SK-N-SH (cell line): ENCODE measurements around the gene TSSK6. TPM values are rescaled to one million over a fixed set of nuclear protein-coding genes. Genes with fewer than 3 reads are reported as not detected.
A peak's percentile ranks its signal among the peaks of the same experiment; 100 is the strongest.

Experiments
- CTCF ChIA-PET: fragments of 300-600, 350-600 bp; formaldehyde crosslinking; extraction: SDS; loops from one replicate; lab custom pipeline; 2021; lab: Yijun Ruan, JAX
- POLR2A ChIA-PET: fragments of 350-600 bp; sonication (Branson Sonifier 250); formaldehyde crosslinking; extraction: SDS; loops from one replicate; lab custom pipeline; 2020; ENCODE audit warnings: antibody characterized with exemption, inconsistent platforms; lab: Yijun Ruan, JAX
- DNase-seq: peaks from one replicate; pipeline ENCODE4 v3.0.0; 2012
- H2AFZ ChIP-seq: fragments of 200-600 bp; sonication (generic); 2 replicates; pipeline ENCODE4 v1.8.1; 2016; ENCODE audit warnings: antibody characterized with exemption, mild to moderate bottlenecking, low read depth
- H3F3A ChIP-seq: fragments of 200-600 bp; sonication (generic); replicated peaks from 2 replicates; pipeline ENCODE3; 2016; ENCODE audit warnings: antibody characterized with exemption, mild to moderate bottlenecking; ENCODE audit not compliant: insufficient read depth
- H3K27ac ChIP-seq, 2 experiments: fragments of 200-500 bp in 1 of 2; fragments of 200-600 bp in 1 of 2; sonication (Bioruptor generic) in 1 of 2; sonication (generic), shearing (Covaris generic) in 1 of 2; 2 replicates each; pipeline versions ENCODE4 v1.5.1 to v1.6.1; 2014 to 2016; ENCODE audit warnings: low read depth in 2 of 2, inconsistent platforms in 1 of 2, low read length in 1 of 2, mild to moderate bottlenecking in 1 of 2, mixed read lengths in 1 of 2
- H3K27me3 ChIP-seq: fragments of 200-600 bp; sonication (generic), shearing (Covaris generic); 2 replicates; pipeline ENCODE4 v1.6.1; 2016; ENCODE audit warnings: mixed run types; ENCODE audit not compliant: insufficient read depth
- H3K36me3 ChIP-seq, 2 experiments: fragments of 200-500 bp in 1 of 2; fragments of 200-600 bp in 1 of 2; sonication (Bioruptor generic) in 1 of 2; sonication (generic) in 1 of 2; replicated peaks in 1 of 2; 2 replicates each; pipeline versions ENCODE3 to v1.5.1; 2014 to 2016; ENCODE audit warnings: low read length in 1 of 2, mild to moderate bottlenecking in 1 of 2; ENCODE audit not compliant: insufficient read depth in 2 of 2, control insufficient read depth in 1 of 2
- H3K4me1 ChIP-seq, 2 experiments: fragments of 200-500 bp in 1 of 2; fragments of 200-600 bp in 1 of 2; sonication (Bioruptor generic) in 1 of 2; sonication (generic), shearing (Covaris generic) in 1 of 2; 2 replicates each; pipeline versions ENCODE4 v1.5.1 to v1.6.1; 2014 to 2016; ENCODE audit warnings: low read depth in 1 of 2, low read length in 1 of 2, mixed run types in 1 of 2; ENCODE audit not compliant: insufficient read depth in 2 of 2, control insufficient read depth in 1 of 2
- H3K4me2 ChIP-seq: fragments of 200-600 bp; sonication (generic), shearing (Covaris generic); 2 replicates; pipeline ENCODE4 v1.6.1; 2017; ENCODE audit warnings: mixed run types
- H3K4me3 ChIP-seq, 2 experiments: fragments of 200-500 bp in 1 of 2; fragments of 200-600 bp in 1 of 2; sonication (Bioruptor generic) in 1 of 2; sonication (generic), shearing (Covaris generic) in 1 of 2; 2 replicates each; pipeline versions ENCODE4 v1.5.1 to v1.8.1; 2014 to 2016; ENCODE audit warnings: low read depth in 2 of 2, inconsistent platforms in 1 of 2, low read length in 1 of 2, mild to moderate bottlenecking in 1 of 2, mixed read lengths in 1 of 2, moderate library complexity in 1 of 2
- H3K79me2 ChIP-seq: fragments of 200-600 bp; sonication (generic); 2 replicates; pipeline ENCODE4 v1.8.1; 2017; ENCODE audit warnings: mild to moderate bottlenecking; ENCODE audit not compliant: insufficient read depth
- H3K9ac ChIP-seq: fragments of 200-600 bp; sonication (generic); 2 replicates; pipeline ENCODE4 v1.6.1; 2017; ENCODE audit warnings: mixed run types
- H3K9me2 ChIP-seq: fragments of 200-600 bp; sonication (generic); 2 replicates; pipeline ENCODE4 v1.6.1; 2017; ENCODE audit warnings: mixed run types
- H3K9me3 ChIP-seq: fragments of 200-600 bp; sonication (generic); 2 replicates; pipeline ENCODE4 v1.6.1; 2017; ENCODE audit warnings: mixed run types, mild to moderate bottlenecking, moderate library complexity
- H4K20me1 ChIP-seq: fragments of 200-600 bp; sonication (generic); 2 replicates; pipeline ENCODE4 v1.6.1; 2017; ENCODE audit warnings: mild to moderate bottlenecking, mixed run types; ENCODE audit not compliant: insufficient read depth
- EP300 ChIP-seq, 2 experiments: IDR thresholded peaks; 2 replicates each; pipeline versions ENCODE4 v1.4.0 to v1.6.1; 2012; ENCODE audit warnings: borderline replicate concordance in 1 of 2, low read depth in 1 of 2, low read length in 1 of 2
- EZH2phosphoT487 ChIP-seq: fragments of 200-600 bp; sonication (generic); IDR thresholded peaks from 2 replicates; pipeline ENCODE4 v1.6.1; 2017; ENCODE audit warnings: low read depth, mixed run types, mild to moderate bottlenecking, antibody characterized with exemption, moderate library complexity, borderline replicate concordance
- FOSL2 ChIP-seq: IDR thresholded peaks from 2 replicates; pipeline ENCODE4 v1.4.0; 2012; ENCODE audit warnings: low read depth, mild to moderate bottlenecking, moderate library complexity, borderline replicate concordance
- FOXM1 ChIP-seq: IDR thresholded peaks from 2 replicates; pipeline ENCODE4 v1.4.0; 2012; ENCODE audit warnings: low read depth, mild to moderate bottlenecking
- JUND ChIP-seq: IDR thresholded peaks from 2 replicates; pipeline ENCODE4 v1.4.0; 2012
- MEF2A ChIP-seq: IDR thresholded peaks from 2 replicates; pipeline ENCODE4 v1.4.0; 2012; ENCODE audit warnings: low read depth, borderline replicate concordance
- MXI1 ChIP-seq: IDR thresholded peaks from 2 replicates; pipeline ENCODE4 v1.6.1; 2012; ENCODE audit warnings: mild to moderate bottlenecking, low read depth, low read length, improper control_type of control experiment
- NRF1 ChIP-seq: IDR thresholded peaks from 2 replicates; pipeline ENCODE4 v1.6.1; 2012; ENCODE audit warnings: low read depth, mild to moderate bottlenecking, low read length
- RAD21 ChIP-seq: IDR thresholded peaks from 2 replicates; pipeline ENCODE4 v1.6.1; 2012; ENCODE audit warnings: mild to moderate bottlenecking, low read length
- RCOR1 ChIP-seq: fragments of 150-350 bp; IDR thresholded peaks from 2 replicates; pipeline ENCODE4 v1.6.1; 2017; ENCODE audit warnings: antibody characterized with exemption, low read length
- RXRA ChIP-seq: IDR thresholded peaks from 2 replicates; pipeline ENCODE4 v1.4.0; 2012; ENCODE audit warnings: low read depth, mild to moderate bottlenecking, borderline replicate concordance
- SIN3A ChIP-seq: IDR thresholded peaks from 2 replicates; pipeline ENCODE4 v1.6.1; 2012; ENCODE audit warnings: low read depth, mild to moderate bottlenecking, low read length, moderate library complexity, borderline replicate concordance
- TEAD4 ChIP-seq: IDR thresholded peaks from 2 replicates; pipeline ENCODE4 v1.4.0; 2012; ENCODE audit warnings: mild to moderate bottlenecking, borderline replicate concordance; ENCODE audit not compliant: insufficient read depth
- WGBS: methylation state at CpG from one replicate; pipeline ENCODE4 v1.1.6; 2017; ENCODE audit warnings: low lambda C conversion rate; 5-methylcytosine and 5-hydroxymethylcytosine counted together
- polyA plus RNA-seq, 3 experiments: library from polyadenylated mRNA; depleted of rRNA; stranded (reverse); fragments of >200 nt; gene quantifications; 2 replicates each; pipeline ENCODE4 v1.2.3, GENCODE V29; 2012
- TF ChIP-seq, protein P1 (sequence below): IDR thresholded peaks from 2 replicates; pipeline ENCODE4 v1.4.0; 2012; ENCODE audit warnings: low read depth, borderline replicate concordance
- TF ChIP-seq, protein P2 (sequence below): IDR thresholded peaks from 2 replicates; pipeline ENCODE4 v1.4.0; 2012; ENCODE audit warnings: low read depth
- TF ChIP-seq, protein P3 (sequence below): fragments of 150-350 bp; IDR thresholded peaks from 2 replicates; pipeline ENCODE4 v1.6.1; 2017; ENCODE audit warnings: antibody characterized with exemption, low read length, low read depth, borderline replicate concordance

TSSK6 gene
- polyA plus RNA-seq, 1 of the 3 experiments (the other 2 are of a cell fraction): 3.1 TPM

DNA sequence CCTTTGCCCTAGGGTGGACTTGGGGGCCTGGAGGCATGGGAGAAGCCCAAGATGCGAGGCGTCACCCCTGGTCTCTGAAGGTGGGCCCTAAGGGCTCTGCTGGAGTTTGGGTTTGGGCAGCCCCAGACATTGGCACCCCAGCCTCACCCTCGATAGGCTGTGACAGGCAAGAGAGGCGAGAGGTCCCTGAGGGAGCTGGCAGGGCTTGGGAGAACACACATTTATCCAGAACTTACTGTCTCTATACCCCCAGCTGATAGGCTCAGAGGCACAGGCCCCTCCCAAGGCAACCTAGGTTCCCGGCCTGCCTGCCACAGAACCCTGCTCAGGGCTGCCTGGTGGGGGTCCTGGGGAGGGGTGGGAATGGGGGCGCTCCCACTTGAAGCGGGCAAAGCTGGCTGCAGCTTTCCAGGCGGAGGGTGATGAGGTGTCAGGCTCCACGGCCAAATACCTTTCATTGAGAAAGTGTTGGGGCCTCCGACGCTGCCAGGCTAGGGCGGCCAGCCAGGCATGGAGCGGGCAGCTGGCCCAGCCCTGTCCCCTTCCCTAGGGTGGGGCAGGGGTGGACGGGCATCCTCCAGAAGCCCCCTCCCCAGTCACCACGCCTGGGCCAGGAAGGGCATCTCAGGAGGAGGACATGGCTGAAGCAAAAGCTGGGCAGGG lies 32.5 kb upstream of the TSSK6 start (continued):
- TF ChIP-seq RAD21: no peak

DNA sequence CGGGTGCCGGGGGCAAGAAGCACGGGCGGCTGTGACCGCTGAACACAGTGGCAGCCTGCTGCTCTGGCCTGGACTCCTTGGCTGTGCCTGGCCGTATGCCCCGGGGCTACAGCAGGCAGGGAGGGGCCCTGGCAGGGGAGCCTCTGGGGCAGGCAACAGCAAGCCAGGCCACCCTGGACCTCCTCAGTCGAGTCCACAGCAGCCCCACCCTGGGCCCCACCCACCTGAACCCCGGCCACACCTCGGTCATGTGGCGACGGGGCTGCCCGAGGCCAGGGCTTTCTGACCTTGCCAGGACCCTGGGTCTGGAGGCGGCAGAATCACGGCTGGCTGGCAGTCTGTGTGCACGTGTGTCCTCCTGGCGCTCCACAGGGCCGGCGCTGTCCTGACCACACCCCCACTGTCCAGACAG lies 31.4 kb upstream of the TSSK6 start:
- peaks cover 0 to 16% of the 10 kb centered on the region in 2 experiments; a peak in 1 of 4 replicates for H3K4me1 ChIP-seq
- H3K9me2 ChIP-seq: no peaks in the 10 kb centered on the region
- no peaks in the 10 kb centered on the region for H4K20me1 ChIP-seq
- no peak overlapping the region for H3K27ac ChIP-seq
- H2AFZ ChIP-seq: no peak overlapping the region
- no peaks in the 10 kb centered on the region for H3K36me3 ChIP-seq
- TF ChIP-seq MXI1 (peak; percentile 38; the same call in 1 of the 2 replicates), MEF2A (no peak)
- TF ChIP-seq, all 33 proteins: peak for 1
- Histone ChIP-seq H3K9ac (no peak overlapping the region), H3K79me2 (no peaks in the 10 kb centered on the region), H3K4me2 (no peak overlapping the region), H3F3A (no peaks in the 10 kb centered on the region), H3K9me3 (no peaks in the 10 kb centered on the region), H3K4me3 (no peak overlapping the region), H3K27me3 (no peaks in the 10 kb centered on the region)
- ChIA-PET POLR2A (no interaction called here), CTCF (interaction anchor here (0.9 to 15.7 kb wide), 6 partner anchors 8 to 97 kb away, joined by 3 to 258 read pairs (median 6); partner anchors contain the start of genes CILP2, GMIP and YJEFN3)
- WGBS: 73% methylated on average over 10 of the region's 19 CpGs
- peak; percentile 74 for DNase-seq

DNA sequence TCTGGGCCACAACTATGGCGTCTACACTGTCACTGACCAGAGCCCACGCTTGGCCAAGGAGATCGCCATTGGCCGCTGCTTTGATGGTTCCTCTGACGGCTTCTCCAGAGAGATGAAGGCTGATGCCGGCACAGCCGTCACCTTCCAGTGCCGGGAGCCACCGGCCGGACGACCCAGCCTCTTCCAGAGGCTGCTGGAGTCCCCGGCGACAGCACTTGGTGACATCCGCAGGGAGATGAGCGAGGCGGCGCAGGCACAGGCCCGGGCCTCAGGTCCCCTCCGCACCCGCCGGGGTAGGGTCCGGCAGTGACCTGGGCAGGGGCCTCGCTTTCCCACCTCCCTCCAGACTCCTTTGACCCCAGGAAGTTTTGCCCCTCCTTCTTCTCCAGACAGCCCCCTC lies 30.4 kb upstream of the TSSK6 start:
- Histone ChIP-seq H3K79me2 (no peaks in the 10 kb centered on the region), H3K27me3 (no peaks in the 10 kb centered on the region), H2AFZ (no peak overlapping the region), H3K9ac (no peak overlapping the region), H3K4me2 (no peak overlapping the region), H3F3A (no peaks in the 10 kb centered on the region), H3K36me3 (no peaks in the 10 kb centered on the region), H3K4me1 (peaks cover 0 to 24% of the 10 kb centered on the region in 2 experiments; a peak in 1 of 4 replicates), H3K4me3 (no peak overlapping the region), H3K9me3 (no peaks in the 10 kb centered on the region), H4K20me1 (no peaks in the 10 kb centered on the region), H3K9me2 (no peaks in the 10 kb centered on the region), H3K27ac (no peak overlapping the region)
- CTCF ChIA-PET: interaction anchor here (0.8 to 15.7 kb wide), 4 partner anchors 9 to 98 kb away, joined by 3 to 258 read pairs (median 6); partner anchors contain the start of genes CILP2 and YJEFN3
- POLR2A ChIA-PET: no interaction called here
- DNase-seq: no peak
- 91% methylated on average over 11 of the region's 23 CpGs for WGBS
- TF ChIP-seq, protein P1, sequence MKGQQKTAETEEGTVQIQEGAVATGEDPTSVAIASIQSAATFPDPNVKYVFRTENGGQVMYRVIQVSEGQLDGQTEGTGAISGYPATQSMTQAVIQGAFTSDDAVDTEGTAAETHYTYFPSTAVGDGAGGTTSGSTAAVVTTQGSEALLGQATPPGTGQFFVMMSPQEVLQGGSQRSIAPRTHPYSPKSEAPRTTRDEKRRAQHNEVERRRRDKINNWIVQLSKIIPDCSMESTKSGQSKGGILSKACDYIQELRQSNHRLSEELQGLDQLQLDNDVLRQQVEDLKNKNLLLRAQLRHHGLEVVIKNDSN: no peak
- no peak for TF ChIP-seq FOSL2
- TF ChIP-seq NRF1: no peak
- TF ChIP-seq RCOR1: no peak
- TF ChIP-seq, protein P2, sequence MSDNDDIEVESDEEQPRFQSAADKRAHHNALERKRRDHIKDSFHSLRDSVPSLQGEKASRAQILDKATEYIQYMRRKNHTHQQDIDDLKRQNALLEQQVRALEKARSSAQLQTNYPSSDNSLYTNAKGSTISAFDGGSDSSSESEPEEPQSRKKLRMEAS: no peak
- no peak for TF ChIP-seq JUND
- TF ChIP-seq RXRA: no peak
- TF ChIP-seq, protein P3, sequence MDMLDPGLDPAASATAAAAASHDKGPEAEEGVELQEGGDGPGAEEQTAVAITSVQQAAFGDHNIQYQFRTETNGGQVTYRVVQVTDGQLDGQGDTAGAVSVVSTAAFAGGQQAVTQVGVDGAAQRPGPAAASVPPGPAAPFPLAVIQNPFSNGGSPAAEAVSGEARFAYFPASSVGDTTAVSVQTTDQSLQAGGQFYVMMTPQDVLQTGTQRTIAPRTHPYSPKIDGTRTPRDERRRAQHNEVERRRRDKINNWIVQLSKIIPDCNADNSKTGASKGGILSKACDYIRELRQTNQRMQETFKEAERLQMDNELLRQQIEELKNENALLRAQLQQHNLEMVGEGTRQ: no peak
- no peak for TF ChIP-seq SIN3A
- TF ChIP-seq EP300 (IDR thresholded peaks at IDR 0.05; ENCODE audit: borderline replicate concordance in 1 of 2, low read depth in 1 of 2, low read length in 1 of 2): no peak
- TF ChIP-seq EZH2phosphoT487: no peak
- TF ChIP-seq TEAD4: no peak
- no peak for TF ChIP-seq FOXM1
